AG04449 (cell line): ENCODE results near the gene P2RX7.

Experiments used
- CTCF ChIA-PET: fragments of 350-600 bp; formaldehyde crosslinking; extraction: SDS; loops from one replicate; lab custom pipeline; 2021; ENCODE audit warnings: antibody characterized with exemption; lab: Yijun Ruan, JAX
- POLR2A ChIA-PET: fragments of 400-600, 350-600 bp; formaldehyde crosslinking; extraction: SDS; loops from one replicate; lab custom pipeline; 2020; ENCODE audit warnings: antibody characterized with exemption, inconsistent platforms; lab: Yijun Ruan, JAX
- DNase-seq: peaks from one replicate; pipeline ENCODE4 v3.0.0-alpha.2; 2010; ENCODE audit warnings: low read depth, low spot score
- H3K4me3 ChIP-seq: 2 replicates; pipeline ENCODE4 v1.5.1; 2011; ENCODE audit warnings: low read depth, mild to moderate bottlenecking, control low read depth, low read length
- TF ChIP-seq, protein P1 (sequence below): IDR thresholded peaks from one replicate; pipeline ENCODE4 v1.5.1; 2011; ENCODE audit warnings: mild to moderate bottlenecking, moderate library complexity, low read length, control low read depth, inconsistent platforms; ENCODE audit not compliant: insufficient read depth; ENCODE audit errors: missing control alignments

P2RX7 gene

GRCh38 chr12:121132601-121133481 is at the start of gene P2RX7:
TSS of gene P2RX7 (plus strand) at chr12:121132876. CDS start at chr12:121132971, 95 bp downstream.
- ChIA-PET POLR2A (no interaction called here), CTCF (interaction anchor here (1.3 to 1.4 kb wide), 2 partner anchors 8 to 21 kb away, joined by 3 read pairs; no protein-coding TSS in a partner anchor)
- TF ChIP-seq, protein P1, sequence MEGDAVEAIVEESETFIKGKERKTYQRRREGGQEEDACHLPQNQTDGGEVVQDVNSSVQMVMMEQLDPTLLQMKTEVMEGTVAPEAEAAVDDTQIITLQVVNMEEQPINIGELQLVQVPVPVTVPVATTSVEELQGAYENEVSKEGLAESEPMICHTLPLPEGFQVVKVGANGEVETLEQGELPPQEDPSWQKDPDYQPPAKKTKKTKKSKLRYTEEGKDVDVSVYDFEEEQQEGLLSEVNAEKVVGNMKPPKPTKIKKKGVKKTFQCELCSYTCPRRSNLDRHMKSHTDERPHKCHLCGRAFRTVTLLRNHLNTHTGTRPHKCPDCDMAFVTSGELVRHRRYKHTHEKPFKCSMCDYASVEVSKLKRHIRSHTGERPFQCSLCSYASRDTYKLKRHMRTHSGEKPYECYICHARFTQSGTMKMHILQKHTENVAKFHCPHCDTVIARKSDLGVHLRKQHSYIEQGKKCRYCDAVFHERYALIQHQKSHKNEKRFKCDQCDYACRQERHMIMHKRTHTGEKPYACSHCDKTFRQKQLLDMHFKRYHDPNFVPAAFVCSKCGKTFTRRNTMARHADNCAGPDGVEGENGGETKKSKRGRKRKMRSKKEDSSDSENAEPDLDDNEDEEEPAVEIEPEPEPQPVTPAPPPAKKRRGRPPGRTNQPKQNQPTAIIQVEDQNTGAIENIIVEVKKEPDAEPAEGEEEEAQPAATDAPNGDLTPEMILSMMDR: no peak
- no peak for DNase-seq
- H3K4me3 ChIP-seq: peak within 1 kb of the TSS; percentile 54

GRCh38 chr12:121084229-121084628 is 48.4 kb upstream of the P2RX7 start:
- TF ChIP-seq, protein P1: no peak
- CTCF ChIA-PET: no interaction called here
- POLR2A ChIA-PET: no interaction called here
- H3K4me3 ChIP-seq: no peak overlapping the region
- no peak for DNase-seq

DNA sequence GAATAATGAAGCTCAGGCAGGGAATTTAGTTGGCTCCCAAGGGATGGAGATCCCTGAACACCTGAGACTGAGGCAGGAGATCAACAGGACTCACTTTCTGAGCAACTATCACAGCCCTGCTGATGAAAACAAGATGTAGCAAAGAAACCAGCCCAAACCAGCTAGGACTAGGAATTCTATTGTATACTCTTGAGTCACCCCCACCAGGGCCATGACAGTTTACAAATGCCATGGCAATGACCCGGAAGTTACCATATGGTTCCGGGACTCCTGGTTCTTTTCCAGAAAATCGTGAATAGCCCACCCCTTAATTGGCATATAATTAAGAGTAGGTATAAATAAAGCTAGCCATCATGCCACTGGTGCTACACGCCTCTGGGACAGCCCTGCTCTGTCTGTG is 47.6 kb upstream of the P2RX7 start:
- POLR2A ChIA-PET: no interaction called here
- H3K4me3 ChIP-seq: no peak overlapping the region
- no peak for DNase-seq
- CTCF ChIA-PET: no interaction called here
- TF ChIP-seq, protein P1: no peak

DNA sequence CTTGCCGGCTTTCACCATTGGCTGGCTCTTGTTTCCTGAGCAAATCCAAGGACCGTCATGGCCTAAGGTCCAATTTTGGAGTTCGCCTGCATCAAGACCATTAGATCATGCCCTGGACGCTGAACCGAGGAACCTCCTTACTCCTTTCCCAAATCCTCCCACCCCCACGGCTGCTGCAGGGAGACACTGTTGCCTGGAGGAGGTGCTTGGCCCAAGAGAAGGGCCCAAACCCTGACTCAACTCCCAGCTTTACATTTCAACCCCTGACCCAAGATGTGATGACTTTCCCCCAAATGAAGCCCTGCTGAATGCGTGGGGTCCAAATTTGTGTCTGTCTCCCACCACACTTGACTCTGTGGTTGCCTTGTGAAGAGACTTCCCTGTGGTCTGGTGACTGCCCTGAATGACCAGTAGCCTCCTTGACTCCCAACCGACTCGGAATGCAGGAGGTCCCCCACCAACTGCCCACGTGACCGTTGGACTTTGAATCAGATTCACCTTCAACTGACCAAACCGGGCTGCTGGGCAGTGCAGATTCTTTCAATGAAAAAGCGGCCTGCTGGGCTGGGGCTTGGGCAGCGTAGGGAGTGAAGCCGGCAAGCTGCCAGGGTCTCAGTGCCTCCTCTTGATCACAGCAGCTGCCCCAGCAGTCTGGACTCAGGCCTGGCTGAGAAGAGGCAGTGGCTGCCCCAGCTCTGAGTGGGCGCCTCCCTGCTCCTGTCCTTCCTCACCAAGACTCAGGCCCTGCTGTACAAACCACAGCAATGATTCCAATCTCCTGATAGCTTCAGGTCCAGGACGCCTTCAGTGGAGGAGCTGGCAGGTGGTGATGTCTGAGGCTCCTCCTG is 46.9 kb upstream of the P2RX7 start:
- no peak overlapping the region for H3K4me3 ChIP-seq
- no peak for DNase-seq
- TF ChIP-seq, protein P1: no peak
- POLR2A ChIA-PET: no interaction called here
- CTCF ChIA-PET: interaction anchor here (1.0 to 1.2 kb wide), 2 partner anchors 10 to 502 kb away, joined by 3 to 4 read pairs; no protein-coding TSS in a partner anchor

DNA sequence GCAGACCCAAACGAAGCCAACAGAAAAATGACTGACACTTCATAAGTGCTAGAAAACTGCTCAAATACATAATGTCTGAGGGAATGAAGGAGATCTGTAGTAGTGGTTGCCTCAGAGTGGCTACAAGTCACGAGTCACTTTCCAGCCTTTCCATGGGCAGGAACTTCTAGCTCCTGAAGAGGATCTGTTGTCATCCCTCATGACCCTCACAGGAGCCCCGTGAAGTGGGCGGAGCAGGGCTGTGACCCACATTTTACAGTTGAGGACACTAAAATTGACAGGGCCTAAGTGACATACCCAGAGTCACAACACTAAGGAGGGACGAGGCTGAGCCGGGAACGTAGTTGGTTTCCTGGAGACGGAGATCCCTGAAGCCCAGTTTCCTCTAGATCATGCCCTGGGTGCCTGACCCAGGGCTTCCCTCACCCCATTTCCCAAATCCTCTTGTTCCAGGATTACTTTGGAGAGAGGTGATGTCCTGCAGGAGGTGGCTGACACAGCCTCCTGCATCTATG is 45.8 kb upstream of the P2RX7 start:
- ChIA-PET CTCF (interaction anchor here (1.0 to 1.2 kb wide), 2 partner anchors 9 to 504 kb away, joined by 3 to 4 read pairs; no protein-coding TSS in a partner anchor), POLR2A (no interaction called here)
- DNase-seq: no peak
- TF ChIP-seq, protein P1: no peak
- H3K4me3 ChIP-seq: no peak overlapping the region
